GM12878 (cell line): ENCODE results near the gene MGARP. TPM values are rescaled to one million over a fixed set of nuclear protein-coding genes. Genes with fewer than 3 reads are reported as not detected.
A peak's percentile ranks its signal among the peaks of the same experiment; 100 is the strongest.

ENCODE experiments used
- BHLHE40 ChIP-seq, 2 experiments: fragments of 450-650 bp in 1 of 2; IDR thresholded peaks; 2 replicates each; pipeline ENCODE4 v1.6.1; 2011 to 2017; ENCODE audit warnings: low read depth in 2 of 2, borderline replicate concordance in 1 of 2, improper control_type of control experiment in 1 of 2, low read length in 1 of 2, mild to moderate bottlenecking in 1 of 2
- CBX5 ChIP-seq: sonication (generic); IDR thresholded peaks from 2 replicates; pipeline ENCODE4 v1.6.1; 2016; ENCODE audit warnings: low read depth, moderate library complexity, mild to moderate bottlenecking, inconsistent platforms
- CREM ChIP-seq: IDR thresholded peaks from 2 replicates; pipeline ENCODE4 v1.6.1; 2014; ENCODE audit warnings: antibody characterized with exemption, low read depth
- E2F8 ChIP-seq: fragments of 450-650 bp; IDR thresholded peaks from 2 replicates; pipeline ENCODE4 v1.6.1; 2018; ENCODE audit warnings: mild to moderate bottlenecking, low read depth, moderate library complexity; ENCODE audit not compliant: partially characterized antibody
- HCFC1 ChIP-seq: fragments of 150-350 bp; IDR thresholded peaks from 2 replicates; pipeline ENCODE4 v1.6.1; 2014; ENCODE audit warnings: low read length
- HSF1 ChIP-seq: fragments of 150-350 bp; IDR thresholded peaks from 2 replicates; pipeline ENCODE4 v1.6.1; 2014; ENCODE audit warnings: mild to moderate bottlenecking, low read depth, low read length
- IKZF2 ChIP-seq, 2 experiments: fragments of 450-650 bp; IDR thresholded peaks; 2 replicates each; pipeline ENCODE4 v1.6.1; 2017; ENCODE audit warnings: mild to moderate bottlenecking in 2 of 2, moderate library complexity in 2 of 2
- KDM1A ChIP-seq: fragments of 200-600 bp; sonication (generic); IDR thresholded peaks from 2 replicates; pipeline ENCODE4 v1.6.1; 2016; ENCODE audit warnings: borderline replicate concordance
- KLF5 ChIP-seq: fragments of 450-650 bp; IDR thresholded peaks from 2 replicates; pipeline ENCODE4 v1.6.1; 2014; ENCODE audit warnings: mild to moderate bottlenecking; ENCODE audit not compliant: partially characterized antibody
- MTA3 ChIP-seq: IDR thresholded peaks from 2 replicates; pipeline ENCODE4 v1.6.1; 2012; ENCODE audit warnings: low read length, inconsistent platforms, borderline replicate concordance
- MYC ChIP-seq: IDR thresholded peaks from 2 replicates; pipeline ENCODE4 v1.6.1; 2011; ENCODE audit warnings: mild to moderate bottlenecking, low read length, moderate library complexity, inconsistent platforms; ENCODE audit not compliant: insufficient read depth, insufficient replicate concordance, insufficient read length, severe bottlenecking
- NR2C1 ChIP-seq: fragments of 450-650 bp; IDR thresholded peaks from 2 replicates; pipeline ENCODE4 v1.6.1; 2017; ENCODE audit warnings: antibody characterized with exemption, mild to moderate bottlenecking, moderate library complexity
- TAF1 ChIP-seq: IDR thresholded peaks from 2 replicates; pipeline ENCODE4 v1.6.1; 2011; ENCODE audit warnings: mild to moderate bottlenecking, low read depth, low read length, borderline replicate concordance
- USF1 ChIP-seq: IDR thresholded peaks from 2 replicates; pipeline ENCODE4 v1.6.1; 2011; ENCODE audit warnings: borderline replicate concordance, low read depth, mild to moderate bottlenecking, moderate library complexity, mixed read lengths, low read length; ENCODE audit not compliant: insufficient read depth; ENCODE audit errors: extremely low read length
- ZBTB33 ChIP-seq: fragments of 450-650 bp; IDR thresholded peaks from 2 replicates; pipeline ENCODE4 v1.6.1; 2017; ENCODE audit warnings: mild to moderate bottlenecking
- ZBTB40 ChIP-seq: fragments of 450-650 bp; IDR thresholded peaks from 2 replicates; pipeline ENCODE4 v1.6.1; 2016; ENCODE audit warnings: mild to moderate bottlenecking, moderate library complexity, borderline replicate concordance
- ZNF24 ChIP-seq: fragments of 450-650 bp; IDR thresholded peaks from 2 replicates; pipeline ENCODE4 v1.6.1; 2017; ENCODE audit warnings: antibody characterized with exemption, mild to moderate bottlenecking
- ZSCAN29 ChIP-seq: fragments of 450-650 bp; IDR thresholded peaks from 2 replicates; pipeline ENCODE4 v1.6.1; 2017; ENCODE audit warnings: mild to moderate bottlenecking, moderate library complexity
- polyA plus RNA-seq, 11 experiments: library from polyadenylated mRNA; depleted of rRNA in 4 of 11; unstranded in 6 of 11; stranded (reverse) in 5 of 11; fragments of >200 nt; fragmentation: Nextera tagmentation in 4 of 11; fragmentation: Illumina TruSeq in 1 of 11; extraction: Ambion mirVana in 4 of 11; extraction: Trizol in 1 of 11; gene quantifications; 1 replicate in 1 of 11; 2 replicates in 10 of 11; pipeline versions ENCODE4 v1.2.1 to v1.2.3, GENCODE V29; 2011 to 2016; ENCODE audit warnings: inconsistent platforms in 2 of 11, missing spikeins in 2 of 11, low read depth in 1 of 11
- total RNA-seq, 4 experiments: library from RNA; depleted of rRNA in 3 of 4; stranded (reverse); fragments of >200 nt in 3 of 4; fragmentation: Illumina TruSeq in 1 of 4; extraction: Trizol in 1 of 4; gene quantifications; 2 replicates each; pipeline versions ENCODE4 v1.2.1 to v1.2.3, GENCODE V29; 2013 to 2021

Gene MGARP
- total and polyA plus RNA-seq, 10 of the 15 experiments (the other 5 are each of a cell fraction or from before 2014, with no cell fraction given): 0.04 to 0.23 (median 0.08) TPM; not detected in 7

GRCh38 chr4:139301113-139301820 lies 21.2 kb upstream of the MGARP start, which contains the start of gene NAA15 (continued):
- TF ChIP-seq MTA3 (no peak), USF1 (peak; percentile 41), ZSCAN29 (no peak), MYC (peak; percentile 21), HCFC1 (peak; percentile 66), E2F8 (peak; percentile 49), ZBTB33 (no peak), HSF1 (no peak), KLF5 (no peak), ZNF24 (no peak), BHLHE40 (IDR thresholded peaks at IDR 0.05; ENCODE audit: borderline replicate concordance in 1 of 2, low read depth in 2 of 2, low read length in 1 of 2) (peak; percentile 46 to 56; a peak in 2 of 4 replicates), IKZF2 (IDR thresholded peaks at IDR 0.05) (peak; percentile 67 to 73), ZBTB40 (peak; percentile 71; the same call in 1 of the 2 replicates), CREM (peak; percentile 48), NR2C1 (peak; percentile 97), CBX5 (peak; percentile 45; the same call in 1 of the 2 replicates), TAF1 (peak; percentile 55; the same call in 1 of the 2 replicates), KDM1A (no peak)
